ENCODE measurements around the gene SLC26A11. TPM values are rescaled to one million over a fixed set of nuclear protein-coding genes. Genes with fewer than 3 reads are reported as not detected.

SLC26A11 gene
- polyA plus RNA-seq, 2 of the 4 experiments (the other 2 are of a cell fraction) = 8.3 to 13.7 TPM

- FAIRE-seq (no peak), ATAC-seq (no peak), DNase-seq (ENCODE audit: low read depth in 1 of 2, low spot score in 1 of 2) (no peak)
- H3K4me2 ChIP-seq = no peak overlapping the region
- POLR2A ChIA-PET = no interaction called here
- CTCF ChIA-PET = interaction anchor here (0.6 to 1.5 kb wide), 4 partner anchors 10 to 194 kb away, joined by 3 to 8 read pairs (median 4); partner anchors contain the start of gene GAA
- no peak overlapping the region for H3K4me3 ChIP-seq
- H3K9me3 ChIP-seq = 0 out of 3 replicates have a peak, but pooled peaks cover 2% of the 10 kb centered on the region
- H3K27ac ChIP-seq = no peak overlapping the region
- no peak for TF ChIP-seq CEBPB (IDR thresholded peaks at IDR 0.05)
- no peak for TF ChIP-seq EHMT2 (IDR thresholded peaks at IDR 0.05; ENCODE audit: low read depth)
- no peak for TF ChIP-seq BCL3 (IDR thresholded peaks at IDR 0.05)
- no peak for TF ChIP-seq HOXB5 (CRISPR knock-in tag; IDR thresholded peaks at IDR 0.05)
- TF ChIP-seq MYC (IDR thresholded peaks at IDR 0.05; ENCODE audit: borderline replicate concordance, low read length) = no peak
- TF ChIP-seq CTCF (IDR thresholded peaks at IDR 0.05) = no peak
- no peaks in the 10 kb centered on the region for H3K4me1 ChIP-seq
- WGBS (ENCODE audit: missing lambda C conversion rate) = 89% methylated on average over 6 of the region's 6 CpGs
These were observed 75.3 kb downstream of the SLC26A11 start for GRCh38 chr17:80295559-80295958.

GRCh38 chr17:80296221-80296620, 76.0 kb downstream of the SLC26A11 start:
- DNase-seq (ENCODE audit: low read depth in 1 of 2, low spot score in 1 of 2) (no peak), ATAC-seq (peak in 1 of 2 experiments; percentile 25; a peak in 1 of 6 replicates), FAIRE-seq (no peak)
- 0 out of 3 replicates have a peak, but pooled peaks cover 3% of the 10 kb centered on the region for H3K9me3 ChIP-seq
- no peak for TF ChIP-seq E2F6 (IDR thresholded peaks at IDR 0.05; ENCODE audit: borderline replicate concordance, low read depth)
- TF ChIP-seq EHF (CRISPR knock-in tag; IDR thresholded peaks at IDR 0.05) = no peak
- TF ChIP-seq CBX8 (IDR thresholded peaks at IDR 0.05) = no peak
- no peak for TF ChIP-seq CEBPB (IDR thresholded peaks at IDR 0.05)
- no peak for TF ChIP-seq MAZ (IDR thresholded peaks at IDR 0.05; ENCODE audit: borderline replicate concordance, low read depth, low read length)
- no peak for TF ChIP-seq HDAC2 (IDR thresholded peaks at IDR 0.05)
- TF ChIP-seq FOSL2 (IDR thresholded peaks at IDR 0.05) = no peak
- TF ChIP-seq FOSL2 (CRISPR knock-in tag; IDR thresholded peaks at IDR 0.05) = no peak
- no peak for TF ChIP-seq TP53 (CRISPR knock-in tag; IDR thresholded peaks at IDR 0.05)
- no peak for TF ChIP-seq CHD4 (IDR thresholded peaks at IDR 0.05; ENCODE audit: borderline replicate concordance)
- WGBS (ENCODE audit: missing lambda C conversion rate) = 91% methylated on average over 14 of the region's 14 CpGs
- H3K4me1 ChIP-seq = no peaks in the 10 kb centered on the region
- no peak overlapping the region for H3K4me2 ChIP-seq
- no peak overlapping the region for H3K27ac ChIP-seq
- H3K4me3 ChIP-seq = no peak overlapping the region
- ChIA-PET POLR2A (no interaction called here), CTCF (interaction anchor here (1.5 kb wide), 1 partner anchor 11 kb away, joined by 8 read pairs; no protein-coding TSS in a partner anchor)

- no peak for DNase-seq (ENCODE audit: low read depth in 1 of 2, low spot score in 1 of 2)
- POLR2A ChIA-PET = interaction anchor here (1.3 kb wide), 1 partner anchor 38 kb away, joined by 4 read pairs; the partner anchor contains the start of gene RNF213
- Histone ChIP-seq H3K27ac (no peak overlapping the region), H3K4me1 (no peaks in the 10 kb centered on the region), H3K4me2 (no peak overlapping the region), H3K9me3 (peaks cover 7% of the 10 kb centered on the region), H3K4me3 (no peak overlapping the region)
- no peak for FAIRE-seq
- WGBS (ENCODE audit: missing lambda C conversion rate) = 95% methylated on average over 19 of the region's 19 CpGs
- TF ChIP-seq MAX (IDR thresholded peaks at IDR 0.05) = no peak
- TF ChIP-seq ESRRA (IDR thresholded peaks at IDR 0.05; ENCODE audit: borderline replicate concordance, low read length) = no peak
- TF ChIP-seq RARB (CRISPR knock-in tag; IDR thresholded peaks at IDR 0.05) = no peak
- no peak for TF ChIP-seq PHF8 (IDR thresholded peaks at IDR 0.05; ENCODE audit: borderline replicate concordance, low read depth)
- TF ChIP-seq EHMT2 (IDR thresholded peaks at IDR 0.05; ENCODE audit: low read depth) = no peak
- no peak for TF ChIP-seq FOSB (CRISPR knock-in tag; IDR thresholded peaks at IDR 0.05)
- no peak for TF ChIP-seq FOSL2 (IDR thresholded peaks at IDR 0.05)
- TF ChIP-seq FOSL2 (CRISPR knock-in tag; IDR thresholded peaks at IDR 0.05) = no peak
- no peak for TF ChIP-seq HDAC2 (IDR thresholded peaks at IDR 0.05)
- TF ChIP-seq POLR2A (IDR thresholded peaks at IDR 0.05; ENCODE audit: low read length) = no peak
- TF ChIP-seq PBX3 (IDR thresholded peaks at IDR 0.05) = no peak
- no peak for TF ChIP-seq HES2 (IDR thresholded peaks at IDR 0.05)
- TF ChIP-seq NR3C1 (IDR thresholded peaks at IDR 0.05) = no peak
- ATAC-seq = peak in 1 of 2 experiments; percentile 28; a peak in 4 of 6 replicates
- CTCF ChIA-PET = interaction anchor here (0.6 to 1.1 kb wide), 5 partner anchors 9 to 103 kb away, joined by 3 read pairs; no protein-coding TSS in a partner anchor
These were observed 77.9 kb downstream of the SLC26A11 start for GRCh38 chr17:80297996-80298560.

Data from A549 (cell line).